GM12878 (cell line): ENCODE measurements around the gene CCNYL1. TPM values are rescaled to one million over a fixed set of nuclear protein-coding genes. Genes with fewer than 3 reads are reported as not detected.
A peak's percentile ranks its signal among the peaks of the same experiment; 100 is the strongest.

Experiments used
- BCLAF1 ChIP-seq: fragments of 450-650 bp; IDR thresholded peaks from 2 replicates; pipeline ENCODE4 v1.6.1; 2017; ENCODE audit warnings: antibody characterized with exemption, mild to moderate bottlenecking, moderate library complexity
- CBX5 ChIP-seq: sonication (generic); IDR thresholded peaks from 2 replicates; pipeline ENCODE4 v1.6.1; 2016; ENCODE audit warnings: low read depth, moderate library complexity, mild to moderate bottlenecking, inconsistent platforms
- CEBPB ChIP-seq, 2 experiments: fragments of 150-350 bp in 1 of 2; IDR thresholded peaks; 2 replicates each; pipeline ENCODE4 v1.6.1; 2012 to 2014; ENCODE audit warnings: low read depth in 2 of 2, low read length in 2 of 2, borderline replicate concordance in 1 of 2, inconsistent platforms in 1 of 2
- E2F4 ChIP-seq: IDR thresholded peaks from 2 replicates; pipeline ENCODE4 v1.6.1; 2012; ENCODE audit warnings: low read depth, low read length, improper control_type of control experiment
- E2F8 ChIP-seq: fragments of 450-650 bp; IDR thresholded peaks from 2 replicates; pipeline ENCODE4 v1.6.1; 2018; ENCODE audit warnings: mild to moderate bottlenecking, low read depth, moderate library complexity; ENCODE audit not compliant: partially characterized antibody
- EP300 ChIP-seq, 2 experiments: fragments of 150-350 bp in 1 of 2; IDR thresholded peaks; 2 replicates each; pipeline ENCODE4 v1.6.1; 2011 to 2012; ENCODE audit warnings: low read depth in 2 of 2, low read length in 2 of 2, borderline replicate concordance in 1 of 2, improper control_type of control experiment in 1 of 2, inconsistent platforms in 1 of 2; ENCODE audit not compliant: control insufficient read depth in 1 of 2
- ETV6 ChIP-seq, 2 experiments: fragments of 450-650 bp in 1 of 2; IDR thresholded peaks in 1 of 2; conservative IDR thresholded peaks in 1 of 2; 2 replicates each; pipeline ENCODE4 v1.6.1; 2014; ENCODE audit warnings: antibody characterized with exemption in 1 of 2, borderline replicate concordance in 1 of 2, low read depth in 1 of 2, mild to moderate bottlenecking in 1 of 2, moderate library complexity in 1 of 2
- HDGF ChIP-seq: fragments of 450-650 bp; IDR thresholded peaks from 2 replicates; pipeline ENCODE4 v1.6.1; 2016; ENCODE audit warnings: antibody characterized with exemption
- KAT2A ChIP-seq: conservative IDR thresholded peaks from 2 replicates; pipeline ENCODE4 v1.6.1; 2011; ENCODE audit warnings: low read depth, low read length; ENCODE audit not compliant: control insufficient read depth
- MAX ChIP-seq: IDR thresholded peaks from 2 replicates; pipeline ENCODE4 v1.6.1; 2012; ENCODE audit warnings: low read depth, low read length, improper control_type of control experiment
- MLLT1 ChIP-seq: fragments of 450-650 bp; IDR thresholded peaks from 2 replicates; pipeline ENCODE4 v1.6.1; 2016; ENCODE audit warnings: mild to moderate bottlenecking
- MTA2 ChIP-seq: fragments of 450-650 bp; IDR thresholded peaks from 2 replicates; pipeline ENCODE4 v1.6.1; 2016; ENCODE audit warnings: low read depth, mild to moderate bottlenecking, moderate library complexity
- NFYA ChIP-seq: IDR thresholded peaks from 2 replicates; pipeline ENCODE4 v1.6.1; 2011; ENCODE audit warnings: low read depth, mild to moderate bottlenecking, low read length, improper control_type of control experiment, borderline replicate concordance
- NFYB ChIP-seq: IDR thresholded peaks from 2 replicates; pipeline ENCODE4 v1.6.1; 2011; ENCODE audit warnings: low read depth, mild to moderate bottlenecking, low read length, improper control_type of control experiment, moderate library complexity; ENCODE audit not compliant: insufficient read depth
- POLR2AphosphoS5 ChIP-seq: IDR thresholded peaks from 2 replicates; pipeline ENCODE4 v1.6.1; 2011; ENCODE audit warnings: mild to moderate bottlenecking, low read length, inconsistent platforms
- POU2F2 ChIP-seq: IDR thresholded peaks from 3 replicates; pipeline ENCODE4 v1.6.1; 2011; ENCODE audit warnings: low read depth, mild to moderate bottlenecking, low read length, borderline replicate concordance
- RFX5 ChIP-seq: IDR thresholded peaks from 2 replicates; pipeline ENCODE4 v1.6.1; 2011; ENCODE audit warnings: low read depth, low read length, improper control_type of control experiment
- SUPT20H ChIP-seq: IDR thresholded peaks from 2 replicates; pipeline ENCODE4 v1.6.1; 2011; ENCODE audit warnings: low read depth, mild to moderate bottlenecking, low read length, moderate library complexity, borderline replicate concordance; ENCODE audit not compliant: control insufficient read depth
- ZNF384 ChIP-seq: IDR thresholded peaks from 2 replicates; pipeline ENCODE4 v1.6.1; 2012; ENCODE audit warnings: low read depth, mild to moderate bottlenecking, low read length, improper control_type of control experiment, borderline replicate concordance
- polyA plus RNA-seq, 11 experiments: library from polyadenylated mRNA; depleted of rRNA in 4 of 11; unstranded in 6 of 11; stranded (reverse) in 5 of 11; fragments of >200 nt; fragmentation: Nextera tagmentation in 4 of 11; fragmentation: Illumina TruSeq in 1 of 11; extraction: Ambion mirVana in 4 of 11; extraction: Trizol in 1 of 11; gene quantifications; 1 replicate in 1 of 11; 2 replicates in 10 of 11; pipeline versions ENCODE4 v1.2.1 to v1.2.3, GENCODE V29; 2011 to 2016; ENCODE audit warnings: inconsistent platforms in 2 of 11, missing spikeins in 2 of 11, low read depth in 1 of 11
- total RNA-seq, 4 experiments: library from RNA; depleted of rRNA in 3 of 4; stranded (reverse); fragments of >200 nt in 3 of 4; fragmentation: Illumina TruSeq in 1 of 4; extraction: Trizol in 1 of 4; gene quantifications; 2 replicates each; pipeline versions ENCODE4 v1.2.1 to v1.2.3, GENCODE V29; 2013 to 2021

CCNYL1 gene
- total and polyA plus RNA-seq, 10 of the 15 experiments (the other 5 are each of a cell fraction or from before 2014, with no cell fraction given), result 1.8 to 12.3 (median 5.9) TPM

- no peak for TF ChIP-seq E2F8
- TF ChIP-seq POU2F2, result no peak
- TF ChIP-seq MTA2, result peak; percentile 76; the same call in 1 of the 2 replicates
- peak; percentile 72 for TF ChIP-seq POLR2AphosphoS5
- TF ChIP-seq EP300 (IDR thresholded peaks at IDR 0.05; ENCODE audit: borderline replicate concordance in 1 of 2, control insufficient read depth in 1 of 2, low read depth in 2 of 2, low read length in 2 of 2), result peak in 1 of 2 experiments; percentile 8; a peak in 1 of 4 replicates
- no peak for TF ChIP-seq HDGF
- TF ChIP-seq KAT2A, result no peak
- TF ChIP-seq CEBPB (IDR thresholded peaks at IDR 0.05; ENCODE audit: borderline replicate concordance in 1 of 2, low read depth in 2 of 2, low read length in 2 of 2), result no peak
- TF ChIP-seq E2F4, result no peak
- TF ChIP-seq ETV6 (conservative IDR thresholded peaks at IDR 0.05 in 1 of 2, IDR thresholded peaks at IDR 0.05 in 1 of 2; ENCODE audit: borderline replicate concordance in 1 of 2, low read depth in 1 of 2), result no peak
- no peak; the same call in 1 of the 2 replicates for TF ChIP-seq CBX5
- no peak for TF ChIP-seq BCLAF1
- TF ChIP-seq NFYA, result no peak
- TF ChIP-seq SUPT20H, result no peak
- TF ChIP-seq RFX5, result no peak
- TF ChIP-seq MAX, result no peak
- TF ChIP-seq NFYB, result no peak
- peak; percentile 83 for TF ChIP-seq ZNF384
- TF ChIP-seq MLLT1, result peak; percentile 74
Measured at GRCh38 chr2:207662203-207662602, 49.2 kb upstream of the CCNYL1 start (continued).
